ENCODE results near the gene ELMO1. TPM values are rescaled to one million over a fixed set of nuclear protein-coding genes. Genes with fewer than 3 reads are reported as not detected.

ELMO1 gene
- total RNA-seq, 1 donor from 2014 or later = not detected

- Mint-ChIP-seq H3K4me3 (ENCODE audit: unreplicated experiment) (no peak overlapping the region), H3K4me1 (ENCODE audit: unreplicated experiment) (peaks cover 2% of the 10 kb centered on the region), H3K9me3 (ENCODE audit: unreplicated experiment) (no peaks in the 10 kb centered on the region), H3K27ac (ENCODE audit: unreplicated experiment) (no peak overlapping the region), H3K27me3 (ENCODE audit: unreplicated experiment) (peaks cover 13% of the 10 kb centered on the region), H3K36me3 (ENCODE audit: unreplicated experiment) (no peaks in the 10 kb centered on the region)
- no peak for TF ChIP-seq CTCF (IDR thresholded peaks at IDR 0.05)
- DNase-seq (ENCODE audit: extremely low spot score, unreplicated experiment) = no peak
Measured at GRCh38 chr7:36964297-36964696, 484.4 kb downstream of the ELMO1 start.

GRCh38 chr7:36962367-36962766 lies 486.3 kb downstream of the ELMO1 start:
- no peaks in the 10 kb centered on the region for H3K4me1 Mint-ChIP-seq (ENCODE audit: unreplicated experiment)
- no peak for TF ChIP-seq CTCF (IDR thresholded peaks at IDR 0.05)
- peaks cover 11% of the 10 kb centered on the region for H3K27me3 Mint-ChIP-seq (ENCODE audit: unreplicated experiment)
- no peak for DNase-seq (ENCODE audit: extremely low spot score, unreplicated experiment)
- no peak overlapping the region for H3K4me3 Mint-ChIP-seq (ENCODE audit: unreplicated experiment)
- H3K9me3 Mint-ChIP-seq (ENCODE audit: unreplicated experiment) = no peaks in the 10 kb centered on the region
- no peak overlapping the region for H3K27ac Mint-ChIP-seq (ENCODE audit: unreplicated experiment)
- no peaks in the 10 kb centered on the region for H3K36me3 Mint-ChIP-seq (ENCODE audit: unreplicated experiment)

GRCh38 chr7:36961693-36962092 lies 487.0 kb downstream of the ELMO1 start:
- Mint-ChIP-seq H3K27me3 (ENCODE audit: unreplicated experiment) (peaks cover 10% of the 10 kb centered on the region), H3K9me3 (ENCODE audit: unreplicated experiment) (no peaks in the 10 kb centered on the region), H3K36me3 (ENCODE audit: unreplicated experiment) (no peaks in the 10 kb centered on the region), H3K4me3 (ENCODE audit: unreplicated experiment) (no peak overlapping the region), H3K4me1 (ENCODE audit: unreplicated experiment) (no peaks in the 10 kb centered on the region), H3K27ac (ENCODE audit: unreplicated experiment) (no peak overlapping the region)
- DNase-seq (ENCODE audit: extremely low spot score, unreplicated experiment) = no peak
- TF ChIP-seq CTCF (IDR thresholded peaks at IDR 0.05) = no peak

GRCh38 chr7:36961097-36961496 lies 487.6 kb downstream of the ELMO1 start:
- no peaks in the 10 kb centered on the region for H3K9me3 Mint-ChIP-seq (ENCODE audit: unreplicated experiment)
- no peaks in the 10 kb centered on the region for H3K36me3 Mint-ChIP-seq (ENCODE audit: unreplicated experiment)
- peaks cover 6% of the 10 kb centered on the region for H3K27me3 Mint-ChIP-seq (ENCODE audit: unreplicated experiment)
- TF ChIP-seq CTCF (IDR thresholded peaks at IDR 0.05) = no peak
- H3K27ac Mint-ChIP-seq (ENCODE audit: unreplicated experiment) = no peak overlapping the region
- no peak overlapping the region for H3K4me3 Mint-ChIP-seq (ENCODE audit: unreplicated experiment)
- DNase-seq (ENCODE audit: extremely low spot score, unreplicated experiment) = no peak
- H3K4me1 Mint-ChIP-seq (ENCODE audit: unreplicated experiment) = no peaks in the 10 kb centered on the region

- no peak for DNase-seq (ENCODE audit: extremely low spot score, unreplicated experiment)
- Mint-ChIP-seq H3K27me3 (ENCODE audit: unreplicated experiment) (peaks cover 6% of the 10 kb centered on the region), H3K9me3 (ENCODE audit: unreplicated experiment) (no peaks in the 10 kb centered on the region), H3K36me3 (ENCODE audit: unreplicated experiment) (no peaks in the 10 kb centered on the region), H3K27ac (ENCODE audit: unreplicated experiment) (no peak overlapping the region), H3K4me1 (ENCODE audit: unreplicated experiment) (no peaks in the 10 kb centered on the region), H3K4me3 (ENCODE audit: unreplicated experiment) (no peak overlapping the region)
- TF ChIP-seq CTCF (IDR thresholded peaks at IDR 0.05) = no peak
Measured at GRCh38 chr7:36960105-36960504, 488.6 kb downstream of the ELMO1 start.
